HG03108 (cell line): ENCODE results near the gene CDR2L.
"Not testable (repeated sequence)": the region's sequence is repeated elsewhere in the genome, so short reads cannot be mapped to it uniquely, and the experiment has no call there.

Source experiments
- ATAC-seq: cut with Tn5 transposase; IDR thresholded peaks from one replicate; pipeline ENCODE4 v1.9.1; 2021; ENCODE audit warnings: moderate library complexity; ENCODE audit not compliant: unreplicated experiment

CDR2L gene

DNA sequence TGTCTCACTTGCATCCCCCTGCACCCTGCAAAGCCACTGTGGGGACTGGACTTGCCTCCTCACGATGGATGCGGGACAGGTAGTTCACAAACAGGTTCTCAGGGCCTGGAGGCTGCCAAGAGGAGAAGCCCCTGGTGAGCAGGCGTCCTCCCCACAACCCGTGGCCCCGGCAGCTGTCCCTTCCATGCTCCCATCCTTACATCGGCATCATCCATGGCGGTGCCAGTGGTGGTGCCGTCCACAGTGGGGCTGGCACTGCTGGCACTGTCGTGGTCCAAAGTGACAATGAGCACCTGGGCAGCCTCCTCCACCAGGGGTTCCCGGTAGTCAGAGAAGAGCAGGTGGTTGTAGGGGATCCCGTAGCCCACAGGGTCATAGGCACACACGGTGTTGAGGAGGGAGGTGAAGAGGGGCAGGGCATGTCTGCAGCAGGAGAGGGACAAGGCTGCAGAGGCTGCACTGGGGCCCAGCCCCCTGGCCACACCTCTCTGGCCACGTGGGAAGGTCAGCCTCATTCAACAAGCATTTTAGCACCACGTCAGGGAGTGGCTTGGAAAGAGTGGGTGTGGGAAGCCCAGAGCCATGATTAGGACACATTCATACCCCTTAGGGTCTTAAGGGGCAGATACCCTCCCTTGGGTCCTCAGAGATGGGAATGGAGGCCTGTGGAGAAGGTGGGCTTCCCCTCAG, 27.5 kb upstream of the CDR2L start:
- ATAC-seq = no peak

DNA sequence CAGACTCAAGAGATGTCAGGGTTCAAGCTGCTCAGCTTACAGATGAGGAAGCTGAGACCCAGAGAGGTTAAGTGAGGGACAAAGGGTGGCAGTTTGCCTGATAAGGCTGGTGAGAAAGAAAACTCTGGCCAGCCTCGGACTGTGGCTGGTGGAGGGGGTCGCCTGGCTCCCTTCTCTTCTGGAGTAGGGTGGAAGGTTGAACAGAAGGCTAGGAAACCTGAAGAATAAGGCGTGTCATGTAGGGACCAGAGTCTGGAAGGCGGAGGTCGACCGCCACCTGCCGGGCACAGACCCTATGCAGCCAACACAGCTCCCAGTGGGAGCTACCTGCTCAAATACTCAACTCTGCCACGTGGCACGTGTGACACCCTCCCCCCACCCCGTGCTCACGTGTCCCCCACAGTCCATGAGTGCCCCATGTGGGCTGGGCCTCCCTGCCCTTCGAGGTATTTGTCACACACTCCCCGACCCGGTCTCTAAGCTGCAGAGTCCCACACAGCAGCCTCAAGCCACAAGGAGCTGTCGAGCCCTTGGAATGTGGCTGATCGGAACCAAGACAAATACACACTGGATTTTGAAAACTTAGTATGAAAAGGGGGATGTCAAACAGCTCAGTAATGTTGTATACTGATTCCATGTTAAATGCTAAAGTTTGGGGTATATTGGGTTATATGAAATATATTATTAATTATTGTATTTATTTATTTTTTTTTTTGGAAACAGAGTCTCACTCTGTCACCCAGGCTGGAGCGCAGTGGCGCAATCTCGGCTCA, 26.7 kb upstream of the CDR2L start:
- ATAC-seq = no peak

DNA sequence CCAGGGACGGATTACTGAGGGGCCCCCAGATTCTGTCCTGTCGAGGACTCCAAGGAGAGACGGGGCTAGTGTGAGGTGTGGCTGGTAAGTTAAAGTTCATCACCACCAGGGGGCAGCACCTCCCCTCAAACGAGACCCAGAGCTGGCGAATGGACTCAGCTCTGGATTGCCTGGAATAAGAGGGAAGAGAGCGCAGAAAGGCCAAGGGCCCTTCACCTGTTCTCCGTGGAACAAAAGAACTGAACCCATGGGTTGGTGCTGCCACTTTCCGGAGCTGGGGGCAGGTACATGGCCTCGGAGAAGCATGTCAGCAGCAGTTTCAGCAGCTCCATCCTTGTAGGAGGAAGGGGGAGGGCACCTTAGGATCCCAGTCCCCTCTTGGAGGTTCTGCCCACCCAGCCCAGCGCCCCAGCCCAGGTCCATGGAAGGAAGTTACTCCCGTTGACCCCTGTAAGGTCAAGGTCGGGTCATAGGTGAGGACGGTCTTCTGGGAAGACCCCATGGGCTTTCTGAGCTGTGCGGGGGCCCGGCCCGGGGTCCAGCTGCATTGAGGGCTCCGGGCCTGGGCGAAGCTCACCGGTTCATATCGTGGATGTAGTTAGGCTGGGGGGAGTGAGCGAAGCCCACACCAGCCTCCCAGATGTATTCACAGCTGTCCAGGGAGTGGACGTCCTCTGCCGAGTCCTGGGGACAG, 25.6 kb upstream of the CDR2L start:
- no peak for ATAC-seq

DNA sequence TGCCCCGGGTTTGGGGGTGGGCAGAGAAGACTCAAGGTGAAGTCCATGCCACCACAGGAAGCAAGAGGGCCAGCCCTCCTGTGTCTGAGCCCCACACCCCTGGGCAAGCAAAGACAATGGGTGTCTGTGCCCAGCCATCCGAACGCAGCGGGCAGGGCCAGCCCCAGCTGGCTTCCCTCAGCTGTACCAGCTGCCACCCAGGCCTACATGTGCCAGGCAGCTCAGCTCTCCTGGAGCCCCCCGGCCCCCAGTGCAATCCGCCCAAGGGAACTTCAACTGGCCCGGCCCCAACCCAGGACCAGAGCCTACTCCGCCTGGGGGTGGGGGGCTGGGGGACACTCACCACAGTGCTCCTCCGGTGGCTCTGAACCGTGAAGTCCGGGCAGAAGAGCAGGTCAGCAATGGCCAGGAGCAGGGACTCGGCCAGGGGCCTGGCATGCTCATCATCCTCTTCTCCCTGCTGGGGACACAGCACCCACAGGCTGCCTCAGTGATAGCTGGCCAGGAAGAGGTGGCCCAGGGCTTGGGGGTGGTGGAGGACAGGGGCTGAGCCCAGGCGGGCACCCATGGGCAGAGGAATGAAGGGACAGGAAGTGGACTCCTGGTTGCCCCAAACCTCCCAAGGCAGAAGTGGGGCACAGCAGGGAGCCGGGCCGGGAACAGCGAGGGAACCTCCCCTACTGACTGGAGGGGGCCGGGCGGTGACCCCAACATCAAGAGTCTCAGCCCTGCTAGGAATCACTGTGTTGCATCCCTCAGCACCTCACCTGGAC, 24.6 kb upstream of the CDR2L start:
- ATAC-seq = no peak

DNA sequence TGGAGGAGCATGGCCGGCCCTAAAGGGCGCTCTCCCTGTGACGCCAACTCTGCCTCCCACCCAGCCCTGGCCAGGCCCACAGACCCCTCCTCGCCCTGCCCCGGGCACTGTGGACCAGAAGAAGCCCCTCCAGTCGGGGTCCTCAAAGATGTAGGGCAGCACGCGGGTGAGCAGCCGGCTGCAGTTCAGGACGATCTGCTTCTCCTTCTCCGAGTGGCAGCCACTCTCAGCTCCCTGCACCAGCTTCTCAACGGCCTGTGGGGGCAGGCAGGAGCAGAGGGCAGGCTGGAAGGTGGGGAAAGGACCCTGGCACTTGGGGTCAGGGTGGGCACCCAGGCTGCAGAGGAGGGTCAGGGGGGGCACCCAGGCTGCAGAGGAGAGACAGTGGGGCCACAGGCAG, 23.8 kb upstream of the CDR2L start:
- no peak for ATAC-seq

DNA sequence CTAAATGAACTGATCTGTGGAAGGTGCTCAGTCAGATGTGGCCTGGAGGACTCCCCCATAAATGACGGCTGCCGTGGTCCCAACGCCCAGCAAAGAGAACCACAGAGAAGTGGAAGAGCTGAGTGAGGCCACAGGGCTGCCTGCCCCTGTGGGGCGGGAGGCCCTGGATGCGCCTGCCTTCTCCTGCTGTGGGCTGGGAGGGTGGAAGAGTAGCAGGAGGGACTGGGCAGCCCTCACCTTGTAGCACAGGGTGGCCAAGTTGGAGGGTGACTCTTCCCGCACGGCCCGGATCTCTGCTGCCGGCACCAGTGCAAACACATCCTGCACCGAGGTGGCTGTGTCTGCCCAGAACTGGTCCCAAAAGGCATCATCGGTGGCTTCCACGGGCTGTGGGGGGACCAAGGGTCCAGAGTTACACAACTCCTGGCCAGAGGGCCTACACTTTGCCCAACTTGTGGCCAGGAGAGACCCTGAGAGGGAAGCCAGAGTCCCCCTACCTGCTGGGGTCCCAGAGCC, 23.1 kb upstream of the CDR2L start:
- no peak for ATAC-seq

DNA sequence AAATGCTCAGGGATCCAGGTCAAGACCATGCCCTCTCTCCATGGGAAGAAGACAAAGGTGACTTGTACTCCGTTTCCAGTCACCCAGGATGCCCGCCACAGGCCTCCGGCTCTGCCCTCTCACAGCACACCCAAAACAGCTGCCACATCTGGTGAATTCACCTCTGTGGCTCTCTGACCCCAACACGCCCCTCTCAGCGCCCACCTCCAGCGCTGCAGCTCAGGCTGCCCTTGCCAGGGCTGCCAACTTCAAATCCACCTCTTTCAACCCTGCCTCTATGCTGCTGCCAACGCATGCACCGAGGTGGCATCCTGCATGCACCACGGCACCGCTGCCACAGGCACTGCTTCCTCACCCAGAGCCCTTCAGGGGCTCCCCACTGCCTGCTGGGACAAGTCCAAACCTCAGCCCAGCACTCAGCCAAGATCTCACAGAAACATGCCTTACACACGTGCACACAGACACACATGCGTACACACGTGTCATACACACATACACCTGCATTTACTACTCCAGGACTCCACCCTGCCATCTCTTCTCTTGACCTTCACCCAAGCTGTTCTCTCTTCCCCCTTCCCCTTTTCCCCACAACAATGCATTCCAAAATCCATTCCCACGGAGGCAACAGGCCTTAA, 22.3 kb upstream of the CDR2L start:
- ATAC-seq = no peak

DNA sequence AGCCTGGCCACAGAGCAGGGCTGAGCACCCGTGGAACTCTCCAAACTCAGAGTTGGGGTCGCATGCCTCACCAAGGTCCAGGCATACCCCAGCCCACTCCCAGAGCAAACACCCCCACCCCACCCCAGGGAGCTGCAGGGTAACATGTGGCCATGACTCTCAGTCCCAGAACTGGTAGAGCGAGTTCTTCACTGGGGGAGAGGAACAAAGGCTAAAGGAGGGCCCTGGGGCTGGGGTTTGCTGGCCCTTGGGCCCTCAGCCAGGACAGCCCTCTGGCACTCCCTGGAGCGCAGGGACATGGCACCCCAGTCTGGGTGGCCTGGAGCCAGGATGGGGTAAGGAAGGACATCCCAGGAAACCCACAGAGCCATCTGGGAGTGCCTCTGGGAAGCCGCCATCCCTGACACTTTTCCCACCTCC, 19.1 kb upstream of the CDR2L start:
- ATAC-seq = no peak

DNA sequence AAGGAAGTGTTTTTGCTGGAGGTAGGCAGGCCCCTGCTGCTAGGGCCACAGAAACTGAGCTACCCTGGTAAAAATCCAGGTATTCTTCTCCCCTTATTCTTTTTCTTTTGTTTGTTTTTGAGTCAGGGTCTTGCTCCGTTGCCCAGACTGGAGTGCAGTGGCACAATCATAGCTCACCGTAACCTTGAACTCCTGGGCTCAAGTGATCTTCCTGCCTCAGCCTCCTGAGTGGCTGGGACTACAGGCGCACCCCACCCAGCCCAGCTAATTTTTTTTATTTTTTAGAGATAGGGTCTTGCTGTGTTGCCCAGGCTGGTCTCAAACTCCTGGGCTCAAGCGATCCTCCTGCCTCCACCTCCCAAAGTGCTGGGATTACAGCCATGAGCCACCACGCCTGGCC, 17.9 kb upstream of the CDR2L start:
- not testable (repeated sequence) for ATAC-seq

DNA sequence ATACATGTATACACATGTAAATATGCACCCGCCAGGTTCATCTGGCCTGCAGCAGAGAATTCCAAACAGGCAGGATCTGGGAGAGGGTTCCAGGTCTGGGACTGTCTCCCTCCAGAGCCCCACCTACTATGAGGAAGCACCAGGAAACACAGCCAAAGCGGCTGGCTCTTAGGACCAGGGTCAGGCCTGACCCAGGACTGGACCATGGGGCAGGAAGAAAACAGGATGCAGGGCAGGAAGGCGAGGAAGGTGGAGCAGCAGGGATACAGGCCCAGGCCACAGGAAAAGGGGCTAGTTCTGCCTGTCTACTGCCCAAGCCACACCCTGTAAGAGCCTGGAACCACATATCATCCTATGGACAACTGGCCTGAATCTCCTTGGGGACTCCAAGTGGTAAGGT, 17.0 kb upstream of the CDR2L start:
- ATAC-seq = no peak

DNA sequence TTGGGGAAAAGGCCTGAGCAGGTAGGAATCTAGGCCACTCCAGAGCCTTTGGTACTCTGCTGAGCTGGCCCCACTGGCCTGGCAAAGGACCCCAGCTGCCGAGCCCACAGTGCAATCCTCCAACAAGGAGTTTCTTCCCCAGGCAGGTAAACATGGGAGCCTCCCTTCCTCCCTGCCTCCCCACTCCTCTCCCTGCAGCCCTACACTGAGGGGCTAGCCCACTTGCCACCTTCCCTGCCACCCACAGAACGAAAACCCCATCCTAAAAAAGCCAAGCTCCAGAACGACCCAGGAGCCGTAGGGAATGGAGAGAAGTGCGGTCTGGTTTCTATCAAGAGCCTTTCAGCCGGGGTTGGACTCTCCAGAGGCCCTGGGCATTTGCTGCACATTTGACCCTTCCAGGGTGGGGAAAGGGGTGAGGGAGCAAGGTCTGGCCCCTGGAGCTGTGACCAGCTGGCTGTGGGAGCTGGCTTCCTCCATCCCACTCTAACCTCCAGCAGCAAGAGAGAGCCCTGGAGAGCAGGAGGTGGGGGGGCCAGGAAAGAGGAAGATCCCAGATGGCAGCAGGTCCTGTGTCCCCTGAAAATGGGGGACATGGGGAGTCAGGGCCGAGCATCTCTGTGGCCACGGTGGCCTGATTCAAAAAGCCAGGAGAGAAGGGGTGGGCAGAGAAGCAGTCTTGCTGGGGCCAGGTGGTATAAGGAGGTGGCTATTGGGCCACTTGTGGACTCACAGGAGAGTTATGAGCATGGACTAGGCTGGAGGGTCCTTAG, 16.2 kb upstream of the CDR2L start:
- ATAC-seq = no peak

DNA sequence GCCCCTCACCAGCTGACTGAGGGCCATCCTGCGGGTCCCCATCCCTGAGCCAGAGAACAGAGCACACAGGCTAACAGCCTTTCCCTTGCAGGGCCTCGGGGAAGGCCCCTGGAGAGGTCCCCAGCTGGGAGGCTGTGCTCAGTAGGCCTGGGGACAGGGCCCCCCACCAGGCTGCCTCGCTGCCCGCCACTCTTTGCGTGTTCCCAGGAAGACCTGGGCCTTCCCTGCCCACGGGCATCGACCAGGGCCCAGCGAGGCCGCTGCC, 15.7 kb upstream of the CDR2L start:
- no peak for ATAC-seq

DNA sequence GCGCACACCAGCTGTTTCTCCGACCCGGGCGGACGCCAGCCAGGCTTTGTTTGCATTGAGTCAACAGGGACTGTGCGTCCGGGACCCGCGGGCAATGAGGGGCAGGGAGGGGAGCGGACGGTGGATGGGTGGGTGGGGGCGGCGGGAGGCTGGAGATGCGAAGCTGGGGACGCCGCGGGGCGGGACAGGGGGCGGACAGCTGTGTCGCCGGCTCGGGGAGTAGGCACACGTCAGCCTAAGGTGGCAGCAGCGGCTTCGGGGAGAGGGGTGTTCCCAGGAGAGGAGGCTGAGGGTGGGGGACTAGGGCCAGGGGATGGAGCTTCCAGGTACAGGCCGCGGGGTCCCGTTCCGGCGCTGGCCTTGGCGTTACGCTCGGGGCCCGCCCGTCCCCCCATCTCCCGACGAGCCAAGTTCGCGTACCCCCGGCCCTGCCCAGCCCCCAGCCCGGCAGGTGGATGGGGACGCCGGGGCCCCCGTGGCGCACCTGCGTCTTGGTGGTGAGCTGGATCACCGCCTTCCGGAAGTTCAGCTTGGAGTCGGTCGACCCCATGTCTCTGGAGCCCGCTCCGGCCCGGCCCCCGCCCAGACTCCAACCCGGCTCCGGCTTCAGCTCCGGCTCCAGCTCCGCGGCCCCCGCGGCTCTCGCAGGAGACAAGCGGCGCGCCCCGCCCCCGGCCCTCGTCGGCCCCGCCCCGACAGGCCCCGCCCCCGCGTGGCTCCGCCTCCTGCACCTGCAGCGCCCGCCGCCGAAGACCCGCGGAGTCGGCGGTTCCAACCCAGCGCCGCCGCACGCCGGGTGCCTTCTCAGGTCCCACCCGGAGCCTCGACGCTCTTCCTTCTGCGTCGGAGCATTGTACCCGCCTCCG, 15.1 kb upstream of the CDR2L start, which contains the start of gene HID1:
HID1 (minus strand) TSS at position 653 of the 866 bp plus-strand sequence; CDS start at position 550, 103 bp downstream.
- ATAC-seq = no peak

DNA sequence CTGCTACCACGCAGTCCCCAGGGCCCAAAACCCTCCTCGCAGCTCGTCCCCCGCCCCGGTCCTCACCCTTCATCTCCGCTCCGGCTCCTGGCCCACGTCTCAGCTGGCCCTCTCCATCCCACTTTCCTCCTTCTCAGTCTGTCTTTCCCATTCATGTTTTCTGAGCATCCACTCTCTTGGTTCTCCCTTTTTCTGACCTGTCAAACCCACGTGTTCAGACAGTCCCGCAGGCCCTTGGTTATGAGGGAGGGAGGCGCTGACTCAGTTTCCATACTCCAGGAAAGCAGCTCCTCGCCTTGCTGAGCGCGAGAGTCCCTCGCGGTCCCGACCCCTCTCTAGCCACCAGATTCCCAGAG, 14.5 kb upstream of the CDR2L start:
- ATAC-seq = no peak

DNA sequence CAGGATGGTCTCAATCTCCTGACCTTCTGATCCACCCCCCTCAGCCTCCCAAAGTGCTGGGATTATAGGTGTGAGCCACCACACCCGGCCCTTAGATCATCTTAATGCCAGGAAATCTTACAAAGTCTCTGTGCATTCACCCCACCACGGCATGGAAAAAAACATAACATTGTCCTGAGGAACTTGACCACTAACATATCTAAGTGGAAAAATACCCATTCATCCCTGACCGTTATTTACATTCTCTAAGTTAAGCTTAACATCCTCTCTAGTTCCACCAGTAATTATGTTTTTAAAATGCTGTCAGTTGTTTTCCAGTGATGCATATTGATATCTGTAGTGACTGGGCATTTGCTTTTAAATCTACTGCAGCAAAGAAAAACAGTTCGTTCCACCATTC, 11.5 kb upstream of the CDR2L start:
- ATAC-seq = no peak

DNA sequence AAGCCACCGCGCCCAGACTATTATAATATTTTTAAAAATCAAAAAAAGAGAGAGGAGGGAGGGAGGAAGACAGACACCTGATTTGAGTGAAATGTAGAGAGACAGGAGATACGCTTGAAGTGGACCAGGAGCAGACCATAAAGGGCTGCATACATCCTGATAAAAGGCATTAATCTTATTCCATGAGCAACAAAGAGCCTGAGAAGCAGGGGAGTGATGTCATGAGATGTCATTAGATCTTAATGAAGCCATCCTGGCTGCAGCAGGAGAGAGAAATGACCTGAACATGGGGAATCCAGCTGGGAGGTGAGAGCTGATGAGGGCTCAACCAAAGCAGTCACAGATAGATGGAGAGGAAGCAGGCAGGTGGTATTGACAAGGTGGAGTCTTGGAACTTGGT, 9.6 kb upstream of the CDR2L start:
- ATAC-seq = no peak

DNA sequence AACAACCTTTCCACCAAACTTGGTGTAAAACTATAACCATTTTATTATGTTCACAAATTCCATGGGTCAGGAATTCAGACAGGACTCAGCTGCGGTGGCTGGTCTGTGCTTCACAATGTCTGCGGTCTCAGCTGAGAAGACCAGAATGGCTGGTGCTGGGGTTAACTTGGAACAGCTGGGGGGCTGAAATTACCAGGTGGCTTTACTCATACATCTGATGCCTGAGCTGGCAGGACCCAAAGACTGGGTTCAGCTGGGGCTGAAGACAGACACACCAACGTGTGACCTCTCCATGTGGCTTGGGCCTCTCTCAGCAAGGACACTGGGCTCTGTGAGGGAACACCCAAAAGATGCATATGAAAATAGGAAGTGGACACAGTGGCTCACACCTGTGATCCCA, 9.2 kb upstream of the CDR2L start:
- no peak for ATAC-seq

DNA sequence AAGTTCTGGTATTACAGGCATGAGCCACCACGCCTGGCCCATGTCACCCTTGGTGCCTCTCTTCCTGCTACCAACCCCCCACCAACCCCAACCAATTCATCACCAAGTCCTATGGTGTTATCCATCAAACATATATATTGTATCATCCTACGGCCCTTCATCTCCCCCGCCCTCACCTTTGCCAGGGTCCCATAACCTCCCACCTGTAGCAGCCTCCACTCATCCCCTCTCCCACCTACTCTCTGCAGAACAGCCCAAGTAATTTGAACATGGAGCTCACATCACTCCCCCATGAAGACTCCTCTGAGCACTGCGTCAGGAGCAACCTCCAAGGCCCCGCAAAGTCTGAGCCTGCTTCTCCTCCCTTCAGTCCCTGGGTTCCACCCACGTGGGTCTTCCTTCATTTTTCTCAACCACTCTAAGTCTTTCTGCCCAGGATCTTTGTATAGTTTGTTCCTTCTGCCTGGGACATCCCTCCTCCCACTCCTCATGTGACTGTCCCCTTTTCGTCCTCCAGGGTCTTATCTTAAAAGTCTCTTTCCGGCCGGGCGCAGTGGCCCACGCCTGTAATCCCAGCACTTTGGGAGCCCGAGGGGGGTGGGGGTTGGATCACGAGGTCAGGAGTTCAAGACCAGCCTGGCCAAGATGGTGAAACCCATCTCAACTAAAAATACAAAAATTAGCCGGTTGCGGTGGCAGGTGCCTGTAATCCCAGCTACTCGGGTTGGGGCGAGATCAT, 7.9 kb upstream of the CDR2L start:
- no peak for ATAC-seq
